SK-N-SH (cell line): ENCODE measurements around the gene AIF1. TPM values are rescaled to one million over a fixed set of nuclear protein-coding genes. Genes with fewer than 3 reads are reported as not detected.
A peak's percentile ranks its signal among the peaks of the same experiment; 100 is the strongest.

Experiments
- CTCF ChIA-PET: fragments of 300-600, 350-600 bp; formaldehyde crosslinking; extraction: SDS; loops from one replicate; lab custom pipeline; 2021; lab: Yijun Ruan, JAX
- POLR2A ChIA-PET: fragments of 350-600 bp; sonication (Branson Sonifier 250); formaldehyde crosslinking; extraction: SDS; loops from one replicate; lab custom pipeline; 2020; ENCODE audit warnings: antibody characterized with exemption, inconsistent platforms; lab: Yijun Ruan, JAX
- DNase-seq: peaks from one replicate; pipeline ENCODE4 v3.0.0; 2012
- H2AFZ ChIP-seq: fragments of 200-600 bp; sonication (generic); 2 replicates; pipeline ENCODE4 v1.8.1; 2016; ENCODE audit warnings: antibody characterized with exemption, mild to moderate bottlenecking, low read depth
- H3F3A ChIP-seq: fragments of 200-600 bp; sonication (generic); replicated peaks from 2 replicates; pipeline ENCODE3; 2016; ENCODE audit warnings: antibody characterized with exemption, mild to moderate bottlenecking; ENCODE audit not compliant: insufficient read depth
- H3K27ac ChIP-seq, 2 experiments: fragments of 200-500 bp in 1 of 2; fragments of 200-600 bp in 1 of 2; sonication (Bioruptor generic) in 1 of 2; sonication (generic), shearing (Covaris generic) in 1 of 2; 2 replicates each; pipeline versions ENCODE4 v1.5.1 to v1.6.1; 2014 to 2016; ENCODE audit warnings: low read depth in 2 of 2, inconsistent platforms in 1 of 2, low read length in 1 of 2, mild to moderate bottlenecking in 1 of 2, mixed read lengths in 1 of 2
- H3K27me3 ChIP-seq: fragments of 200-600 bp; sonication (generic), shearing (Covaris generic); 2 replicates; pipeline ENCODE4 v1.6.1; 2016; ENCODE audit warnings: mixed run types; ENCODE audit not compliant: insufficient read depth
- H3K36me3 ChIP-seq, 2 experiments: fragments of 200-500 bp in 1 of 2; fragments of 200-600 bp in 1 of 2; sonication (Bioruptor generic) in 1 of 2; sonication (generic) in 1 of 2; replicated peaks in 1 of 2; 2 replicates each; pipeline versions ENCODE3 to v1.5.1; 2014 to 2016; ENCODE audit warnings: low read length in 1 of 2, mild to moderate bottlenecking in 1 of 2; ENCODE audit not compliant: insufficient read depth in 2 of 2, control insufficient read depth in 1 of 2
- H3K4me1 ChIP-seq, 2 experiments: fragments of 200-500 bp in 1 of 2; fragments of 200-600 bp in 1 of 2; sonication (Bioruptor generic) in 1 of 2; sonication (generic), shearing (Covaris generic) in 1 of 2; 2 replicates each; pipeline versions ENCODE4 v1.5.1 to v1.6.1; 2014 to 2016; ENCODE audit warnings: low read depth in 1 of 2, low read length in 1 of 2, mixed run types in 1 of 2; ENCODE audit not compliant: insufficient read depth in 2 of 2, control insufficient read depth in 1 of 2
- H3K4me2 ChIP-seq: fragments of 200-600 bp; sonication (generic), shearing (Covaris generic); 2 replicates; pipeline ENCODE4 v1.6.1; 2017; ENCODE audit warnings: mixed run types
- H3K4me3 ChIP-seq, 2 experiments: fragments of 200-500 bp in 1 of 2; fragments of 200-600 bp in 1 of 2; sonication (Bioruptor generic) in 1 of 2; sonication (generic), shearing (Covaris generic) in 1 of 2; 2 replicates each; pipeline versions ENCODE4 v1.5.1 to v1.8.1; 2014 to 2016; ENCODE audit warnings: low read depth in 2 of 2, inconsistent platforms in 1 of 2, low read length in 1 of 2, mild to moderate bottlenecking in 1 of 2, mixed read lengths in 1 of 2, moderate library complexity in 1 of 2
- H3K79me2 ChIP-seq: fragments of 200-600 bp; sonication (generic); 2 replicates; pipeline ENCODE4 v1.8.1; 2017; ENCODE audit warnings: mild to moderate bottlenecking; ENCODE audit not compliant: insufficient read depth
- H3K9ac ChIP-seq: fragments of 200-600 bp; sonication (generic); 2 replicates; pipeline ENCODE4 v1.6.1; 2017; ENCODE audit warnings: mixed run types
- H3K9me2 ChIP-seq: fragments of 200-600 bp; sonication (generic); 2 replicates; pipeline ENCODE4 v1.6.1; 2017; ENCODE audit warnings: mixed run types
- H3K9me3 ChIP-seq: fragments of 200-600 bp; sonication (generic); 2 replicates; pipeline ENCODE4 v1.6.1; 2017; ENCODE audit warnings: mixed run types, mild to moderate bottlenecking, moderate library complexity
- H4K20me1 ChIP-seq: fragments of 200-600 bp; sonication (generic); 2 replicates; pipeline ENCODE4 v1.6.1; 2017; ENCODE audit warnings: mild to moderate bottlenecking, mixed run types; ENCODE audit not compliant: insufficient read depth
- FOSL2 ChIP-seq: IDR thresholded peaks from 2 replicates; pipeline ENCODE4 v1.4.0; 2012; ENCODE audit warnings: low read depth, mild to moderate bottlenecking, moderate library complexity, borderline replicate concordance
- FOXJ3 ChIP-seq: sonication (generic); formaldehyde crosslinking; IDR thresholded peaks from 2 replicates; pipeline ENCODE4 v1.5.1; 2020; ENCODE audit warnings: mild to moderate bottlenecking, missing genetic modification reagents
- GABPA ChIP-seq: IDR thresholded peaks from 2 replicates; pipeline ENCODE4 v1.4.0; 2012; ENCODE audit warnings: low read depth, mild to moderate bottlenecking
- GATA2 ChIP-seq: sonication (generic); formaldehyde crosslinking; IDR thresholded peaks from 2 replicates; pipeline ENCODE4 v1.5.0; 2020; ENCODE audit warnings: mild to moderate bottlenecking, missing genetic modification reagents
- JUND ChIP-seq: IDR thresholded peaks from 2 replicates; pipeline ENCODE4 v1.4.0; 2012
- MEF2A ChIP-seq: IDR thresholded peaks from 2 replicates; pipeline ENCODE4 v1.4.0; 2012; ENCODE audit warnings: low read depth, borderline replicate concordance
- MXI1 ChIP-seq: IDR thresholded peaks from 2 replicates; pipeline ENCODE4 v1.6.1; 2012; ENCODE audit warnings: mild to moderate bottlenecking, low read depth, low read length, improper control_type of control experiment
- NFIC ChIP-seq: IDR thresholded peaks from 2 replicates; pipeline ENCODE4 v1.4.0; 2012; ENCODE audit warnings: borderline replicate concordance
- PBX3 ChIP-seq: IDR thresholded peaks from 2 replicates; pipeline ENCODE4; 2012
- POLR2AphosphoS5 ChIP-seq: IDR thresholded peaks from 2 replicates; pipeline ENCODE4 v1.6.1; 2012; ENCODE audit warnings: low read depth, low read length
- RFX5 ChIP-seq: IDR thresholded peaks from 2 replicates; pipeline ENCODE4 v1.6.1; 2012; ENCODE audit warnings: mild to moderate bottlenecking, improper control_type of control experiment, low read length
- RXRA ChIP-seq: IDR thresholded peaks from 2 replicates; pipeline ENCODE4 v1.4.0; 2012; ENCODE audit warnings: low read depth, mild to moderate bottlenecking, borderline replicate concordance
- SIN3A ChIP-seq: IDR thresholded peaks from 2 replicates; pipeline ENCODE4 v1.6.1; 2012; ENCODE audit warnings: low read depth, mild to moderate bottlenecking, low read length, moderate library complexity, borderline replicate concordance
- SMC3 ChIP-seq: IDR thresholded peaks from 2 replicates; pipeline ENCODE4 v1.6.1; 2012; ENCODE audit warnings: low read depth, low read length, improper control_type of control experiment
- TAF1 ChIP-seq: IDR thresholded peaks from 2 replicates; pipeline ENCODE4 v1.6.1; 2012; ENCODE audit warnings: low read depth, mild to moderate bottlenecking, low read length, moderate library complexity, borderline replicate concordance
- TEAD4 ChIP-seq: IDR thresholded peaks from 2 replicates; pipeline ENCODE4 v1.4.0; 2012; ENCODE audit warnings: mild to moderate bottlenecking, borderline replicate concordance; ENCODE audit not compliant: insufficient read depth
- YY1 ChIP-seq: IDR thresholded peaks from 2 replicates; pipeline ENCODE4 v1.4.0; 2012; ENCODE audit warnings: low read depth, mild to moderate bottlenecking
- WGBS: methylation state at CpG from one replicate; pipeline ENCODE4 v1.1.6; 2017; ENCODE audit warnings: low lambda C conversion rate; 5-methylcytosine and 5-hydroxymethylcytosine counted together
- polyA plus RNA-seq, 3 experiments: library from polyadenylated mRNA; depleted of rRNA; stranded (reverse); fragments of >200 nt; gene quantifications; 2 replicates each; pipeline ENCODE4 v1.2.3, GENCODE V29; 2012
- TF ChIP-seq, protein P1 (sequence below): fragments of 150-350 bp; IDR thresholded peaks from 2 replicates; pipeline ENCODE4 v1.6.1; 2016; ENCODE audit warnings: mild to moderate bottlenecking, low read depth, low read length

The AIF1 gene
- polyA plus RNA-seq, 1 of the 3 experiments (the other 2 are of a cell fraction), result not detected

DNA sequence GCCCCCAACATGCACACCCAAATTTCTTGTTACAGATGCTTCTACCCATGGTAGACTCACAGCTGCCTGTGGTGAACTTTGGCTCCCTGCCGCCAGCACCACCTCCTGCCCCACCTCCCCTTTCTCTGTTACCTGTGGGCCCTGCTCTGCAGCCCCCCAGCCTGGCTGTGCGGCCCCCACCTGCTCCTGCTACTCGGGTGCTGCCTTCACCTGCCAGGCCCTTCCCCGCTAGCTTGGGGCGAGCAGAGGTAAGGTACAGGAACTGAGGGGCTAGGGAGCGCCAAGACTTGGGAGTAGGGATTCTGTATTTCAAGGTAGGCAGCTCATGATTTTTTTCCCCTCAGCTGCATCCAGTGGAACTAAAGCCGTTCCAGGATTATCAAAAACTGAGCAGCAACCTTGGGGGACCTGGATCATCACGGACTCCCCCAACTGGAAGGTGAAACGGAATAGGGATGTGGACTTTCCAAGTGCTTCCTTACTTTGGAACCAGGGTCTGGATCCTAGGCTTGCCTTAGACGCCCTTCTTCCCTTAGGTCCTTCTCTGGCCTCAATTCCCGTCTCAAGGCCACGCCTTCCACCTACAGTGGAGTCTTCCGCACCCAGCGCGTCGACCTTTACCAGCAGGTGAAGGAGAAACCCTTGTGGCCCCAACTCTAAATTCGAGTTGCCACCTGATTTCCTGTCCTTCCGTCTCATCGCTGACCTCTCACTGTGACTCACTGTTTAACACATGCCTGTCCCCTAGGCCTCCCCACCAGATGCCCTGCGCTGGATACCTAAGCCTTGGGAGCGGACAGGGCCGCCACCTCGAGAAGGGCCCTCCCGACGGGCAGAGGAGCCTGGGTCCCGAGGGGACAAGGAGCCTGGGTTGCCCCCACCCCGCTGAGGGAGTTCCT, 21.9 kb downstream of the AIF1 start:
- peaks cover 30 to 95% of the 10 kb centered on the region in 2 experiments for H3K36me3 ChIP-seq
- WGBS, result 87% methylated on average over 27 of the region's 27 CpGs

GRCh38 chr6:31639043-31639442, 24.0 kb downstream of the AIF1 start:
- Histone ChIP-seq H3K4me3 (no peak overlapping the region), H3K9me2 (no peaks in the 10 kb centered on the region), H3K79me2 (no peaks in the 10 kb centered on the region), H3K9ac (no peak overlapping the region; the same call in 1 of the 2 replicates), H3K4me1 (no peaks in the 10 kb centered on the region), H3F3A (peaks cover 58% of the 10 kb centered on the region), H2AFZ (no peak overlapping the region), H3K27ac (peak overlapping the region in 1 of 2 experiments; percentile 65; a peak in 3 of 4 replicates), H3K36me3 (peaks cover 27 to 88% of the 10 kb centered on the region in 2 experiments), H3K27me3 (no peaks in the 10 kb centered on the region), H3K9me3 (no peaks in the 10 kb centered on the region), H4K20me1 (0 out of 2 replicates have a peak, but pooled peaks cover 4% of the 10 kb centered on the region), H3K4me2 (no peak overlapping the region)
- no peak for DNase-seq
- ChIA-PET POLR2A (interaction anchor here (1.0 to 2.4 kb wide), 6 partner anchors 11 to 25 kb away, joined by 3 to 10 read pairs (median 5); partner anchors contain the start of gene GPANK1), CTCF (interaction anchor here (0.7 kb wide), 1 partner anchor 1314 kb away, joined by 3 read pairs; no protein-coding TSS in a partner anchor)
- TF ChIP-seq PBX3 (no peak), JUND (0 out of 2 replicates have a peak, but pooled peaks have one; percentile 9)
- WGBS, result 91% methylated on average over 8 of the region's 9 CpGs

More for the DNA sequence above, 21.9 kb downstream of the AIF1 start:
- H4K20me1 ChIP-seq, result peaks cover 11% of the 10 kb centered on the region; the same call in 1 of the 2 replicates
- ChIA-PET CTCF (interaction anchor here (1.3 to 1.7 kb wide), 2 partner anchors 15 to 16 kb away, joined by 3 to 5 read pairs; no protein-coding TSS in a partner anchor), POLR2A (interaction anchor here (1.6 to 2.2 kb wide), 3 partner anchors 10 to 15 kb away, joined by 3 to 13 read pairs (median 10); partner anchors contain the start of gene BAG6)
- no peaks in the 10 kb centered on the region; a peak in 1 of 4 replicates for H3K4me1 ChIP-seq
- no peak for DNase-seq
- H2AFZ ChIP-seq, result no peak overlapping the region
- TF ChIP-seq TEAD4 (no peak), JUND (no peak), RFX5 (no peak), FOXJ3 (CRISPR knock-in tag) (no peak)
- H3K9me2 ChIP-seq, result no peaks in the 10 kb centered on the region
- H3F3A ChIP-seq, result peaks cover 71% of the 10 kb centered on the region
- H3K27me3 ChIP-seq, result no peaks in the 10 kb centered on the region
- no peak overlapping the region; a peak in 1 of 4 replicates for H3K27ac ChIP-seq
- H3K4me2 ChIP-seq, result no peak overlapping the region
- H3K9ac ChIP-seq, result no peak overlapping the region
- H3K79me2 ChIP-seq, result no peaks in the 10 kb centered on the region
- H3K4me3 ChIP-seq, result no peak overlapping the region
- no peaks in the 10 kb centered on the region for H3K9me3 ChIP-seq

GRCh38 chr6:31639449-31639861, 24.4 kb downstream of the AIF1 start:
- Histone ChIP-seq H4K20me1 (no peaks in the 10 kb centered on the region), H2AFZ (no peak overlapping the region), H3K4me2 (no peak overlapping the region), H3K27ac (peak overlapping the region in 1 of 2 experiments; percentile 65; a peak in 2 of 4 replicates), H3K4me3 (no peak overlapping the region), H3K36me3 (peaks cover 25 to 88% of the 10 kb centered on the region in 2 experiments), H3K4me1 (no peaks in the 10 kb centered on the region), H3K79me2 (no peaks in the 10 kb centered on the region), H3K9me2 (no peaks in the 10 kb centered on the region), H3K9me3 (no peaks in the 10 kb centered on the region), H3F3A (peaks cover 56% of the 10 kb centered on the region), H3K9ac (no peak overlapping the region; the same call in 1 of the 2 replicates), H3K27me3 (no peaks in the 10 kb centered on the region)
- no peak for DNase-seq
- POLR2A ChIA-PET, result interaction anchor here (1.0 to 2.4 kb wide), 7 partner anchors 10 to 25 kb away, joined by 3 to 10 read pairs (median 5); partner anchors contain the start of gene GPANK1
- CTCF ChIA-PET, result no interaction called here
- WGBS, result 75% methylated on average over 9 of the region's 10 CpGs
- TF ChIP-seq SMC3 (no peak), GATA2 (CRISPR knock-in tag) (no peak), MXI1 (no peak), RXRA (no peak), NFIC (no peak), GABPA (no peak), YY1 (no peak), FOSL2 (no peak), TAF1 (no peak), SIN3A (no peak), RFX5 (no peak), POLR2AphosphoS5 (no peak), MEF2A (no peak)
- TF ChIP-seq, protein P1, sequence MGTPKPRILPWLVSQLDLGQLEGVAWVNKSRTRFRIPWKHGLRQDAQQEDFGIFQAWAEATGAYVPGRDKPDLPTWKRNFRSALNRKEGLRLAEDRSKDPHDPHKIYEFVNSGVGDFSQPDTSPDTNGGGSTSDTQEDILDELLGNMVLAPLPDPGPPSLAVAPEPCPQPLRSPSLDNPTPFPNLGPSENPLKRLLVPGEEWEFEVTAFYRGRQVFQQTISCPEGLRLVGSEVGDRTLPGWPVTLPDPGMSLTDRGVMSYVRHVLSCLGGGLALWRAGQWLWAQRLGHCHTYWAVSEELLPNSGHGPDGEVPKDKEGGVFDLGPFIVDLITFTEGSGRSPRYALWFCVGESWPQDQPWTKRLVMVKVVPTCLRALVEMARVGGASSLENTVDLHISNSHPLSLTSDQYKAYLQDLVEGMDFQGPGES, result no peak
